Posterior vena cava (tissue), 2 donors: Measurements from ENCODE around the gene OR4Q3. TPM values are rescaled to one million over a fixed set of nuclear protein-coding genes. Genes with fewer than 3 reads are reported as not detected.
"Not testable (repeated sequence)": the region's sequence is repeated elsewhere in the genome, so short reads cannot be mapped to it uniquely, and the experiment has no call there.

Experiments used
- DNase-seq: peaks from one replicate; pipeline ENCODE4 v3.0.0-alpha.2; 2020; ENCODE audit warnings: low spot score
- intact Hi-C, 2 donors: fragments of 100-400 bp; cut with DNase I; formaldehyde crosslinking; loops; one replicate each; pipeline versions ENCODE4 v1.14.1 to v1.14.2; 2022 to 2023
- long read RNA-seq, 2 donors: library from polyadenylated mRNA; unstranded; transcript quantifications; one replicate each; pipeline ENCODE4 v2.0.0, GENCODE V29; 2020 to 2021
- total RNA-seq, 2 donors: library from RNA; stranded (reverse); fragmentation: NEBNext Ultra II Directional; extraction: Animal tissue kit (Norgen Biotek cat#: 25700); gene quantifications; one replicate each; pipeline ENCODE4 v1.2.1, GENCODE V29; 2021
- donor health status: DM: yes; HTN: yes; CAD: no.
- donor health status: DM: yes; HTN: yes; CAD: no.

OR4Q3 gene
- not detected for total RNA-seq
- long read RNA-seq, donor 1, result 0 reads
- long read RNA-seq, donor 2, result 0 reads

GRCh38 chr14:19743256-19743655 is at the start of gene OR4Q3:
OR4Q3 (plus strand) TSS chr14:19743571.
- intact Hi-C loops, result no loop called here
- DNase-seq, result no peak

DNA sequence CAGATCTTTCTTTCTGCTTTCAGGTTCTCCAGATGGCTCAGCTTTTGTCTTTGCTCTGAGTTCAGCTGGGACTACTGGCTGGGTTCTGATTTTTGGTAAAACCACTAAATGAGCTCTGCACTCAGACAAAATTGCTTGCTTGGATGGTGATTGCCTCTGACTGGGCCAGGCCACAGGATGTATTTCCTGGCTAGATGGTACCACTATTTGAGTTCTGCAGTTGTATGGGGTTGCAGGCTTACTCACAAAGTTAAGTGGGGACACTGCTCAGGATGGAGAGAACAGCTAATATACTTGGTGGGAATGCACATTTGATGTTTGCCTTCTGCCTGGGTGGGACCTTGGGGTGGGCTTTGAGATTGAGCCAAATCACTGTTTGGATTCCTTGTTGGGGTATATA is 14.0 kb upstream of the OR4Q3 start:
- DNase-seq, result no peak
- intact Hi-C loops, result no loop called here

DNA sequence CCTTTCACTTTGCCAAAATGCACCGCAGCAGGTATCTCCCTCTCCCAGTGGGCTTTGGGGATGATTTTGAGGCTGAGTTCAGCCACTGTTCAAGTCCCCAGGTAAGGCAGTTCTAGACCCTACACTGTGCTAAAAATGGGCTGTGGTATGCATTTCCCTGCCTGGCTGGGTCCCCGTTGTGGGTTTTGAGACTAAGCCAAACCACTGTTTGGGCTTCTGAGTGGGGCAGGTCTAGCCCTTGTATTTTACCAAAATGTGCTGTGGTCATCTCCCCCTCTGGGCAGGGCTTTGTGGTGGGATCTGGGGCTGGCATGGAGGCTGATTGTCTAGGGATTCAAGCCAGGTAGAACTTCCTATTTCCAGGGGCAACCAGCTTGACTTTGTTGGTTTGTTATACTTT is 13.6 kb upstream of the OR4Q3 start:
- no peak for DNase-seq
- intact Hi-C loops, result no loop called here

DNA sequence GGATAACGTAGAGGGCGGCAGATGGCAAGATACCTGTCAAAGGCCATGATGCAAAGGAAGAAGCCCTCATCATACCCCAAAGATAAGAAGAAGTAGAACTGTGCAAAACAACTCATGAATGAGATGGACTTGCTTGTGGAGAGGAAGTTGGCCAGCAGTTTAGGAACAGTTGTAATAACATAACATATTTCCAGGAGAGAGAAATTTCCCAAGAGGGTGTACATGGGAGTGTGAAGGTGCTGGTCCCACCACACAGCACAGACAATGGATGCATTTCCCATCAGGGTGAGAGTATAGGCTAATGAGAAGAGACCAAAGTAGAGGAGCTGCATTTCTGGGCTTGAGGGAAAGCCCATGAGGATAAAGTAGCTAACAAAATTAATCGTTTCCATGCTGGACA is 9.5 kb upstream of the OR4Q3 start:
- intact Hi-C loops, DNase-seq: not testable (repeated sequence)

GRCh38 chr14:19752316-19752715 is 8.9 kb downstream of the OR4Q3 start:
- intact Hi-C loops, DNase-seq: not testable (repeated sequence)

- DNase-seq, result no peak
- intact Hi-C loops, result no loop called here
Measured at GRCh38 chr14:19754172-19754571, 10.8 kb downstream of the OR4Q3 start.

DNA sequence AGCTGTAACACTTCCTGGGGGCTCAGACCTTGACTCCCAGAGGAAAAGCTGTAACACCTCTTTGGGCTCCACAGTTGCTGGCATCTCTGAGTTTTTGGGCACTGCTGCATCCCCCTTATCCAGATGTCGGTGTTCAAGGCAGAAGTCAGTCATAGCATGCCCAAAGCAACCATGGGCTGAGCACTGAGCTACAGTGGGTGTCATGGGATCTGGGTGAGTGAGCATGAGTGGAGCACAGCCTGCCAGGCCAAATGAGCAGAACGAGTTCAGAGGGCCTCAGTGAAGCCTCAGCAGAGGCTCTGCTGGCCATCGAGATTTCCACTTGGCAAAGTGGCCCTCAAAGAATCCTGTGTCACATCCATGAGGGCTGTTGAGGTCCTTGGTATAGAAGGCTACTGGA is 28.1 kb downstream of the OR4Q3 start:
- intact Hi-C loops, DNase-seq: not testable (repeated sequence)

DNA sequence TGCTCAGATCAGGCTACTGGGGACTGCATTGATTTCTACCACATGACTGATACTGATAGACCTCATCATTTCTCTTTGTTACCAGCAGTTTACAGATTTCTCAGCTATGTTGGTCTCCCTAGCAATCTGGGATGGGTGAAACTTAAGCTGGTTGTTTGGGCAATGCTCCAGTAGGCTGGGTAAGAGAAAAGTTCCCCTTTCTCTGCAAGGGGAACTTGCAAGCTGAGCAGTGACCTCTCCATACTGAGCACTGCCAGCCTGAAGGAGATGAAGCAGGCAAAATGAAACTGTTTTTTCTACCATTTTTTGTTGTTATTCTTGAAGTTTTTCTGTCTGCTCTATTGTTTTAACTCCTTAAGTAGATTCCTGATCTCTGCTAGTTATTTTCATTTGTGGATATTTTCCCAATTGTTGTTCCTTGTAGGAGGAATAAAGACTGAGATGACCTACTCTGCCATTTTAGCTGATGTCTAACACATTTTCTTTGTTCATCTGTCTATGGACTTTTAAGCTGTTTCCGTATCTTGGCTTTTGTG is 28.6 kb downstream of the OR4Q3 start:
- DNase-seq, result no peak
- intact Hi-C loops, result no loop called here

DNA sequence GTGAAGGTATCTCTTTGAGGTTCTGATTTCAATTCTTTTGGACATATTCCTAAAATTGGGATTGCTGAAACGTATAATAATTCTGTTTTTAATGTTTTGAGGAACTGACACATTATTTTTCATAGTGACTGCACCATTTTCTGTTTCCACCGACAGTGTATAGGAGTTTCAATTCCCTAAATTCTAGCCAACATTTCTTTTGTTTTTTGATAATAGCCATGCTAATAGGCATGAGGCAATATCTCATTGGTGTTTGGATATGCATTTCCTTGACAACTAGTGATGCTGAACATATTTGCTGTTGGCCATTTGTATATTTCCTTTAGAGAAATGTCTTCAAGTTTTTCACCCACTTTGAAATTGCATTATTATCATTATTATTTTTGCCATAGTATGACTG is 29.1 kb downstream of the OR4Q3 start:
- DNase-seq, intact Hi-C loops: not testable (repeated sequence)

- intact Hi-C loops, DNase-seq: not testable (repeated sequence)
Measured at GRCh38 chr14:19773204-19773603, 29.8 kb downstream of the OR4Q3 start, which contains the start of gene OR4M1. OR4M1 (plus strand) TSS chr14:19773504; CDS start chr14:19780323, 6,819 bp downstream.

GRCh38 chr14:19775587-19775986 is 32.2 kb downstream of the OR4Q3 start:
- intact Hi-C loops, result no loop called here
- no peak for DNase-seq

DNA sequence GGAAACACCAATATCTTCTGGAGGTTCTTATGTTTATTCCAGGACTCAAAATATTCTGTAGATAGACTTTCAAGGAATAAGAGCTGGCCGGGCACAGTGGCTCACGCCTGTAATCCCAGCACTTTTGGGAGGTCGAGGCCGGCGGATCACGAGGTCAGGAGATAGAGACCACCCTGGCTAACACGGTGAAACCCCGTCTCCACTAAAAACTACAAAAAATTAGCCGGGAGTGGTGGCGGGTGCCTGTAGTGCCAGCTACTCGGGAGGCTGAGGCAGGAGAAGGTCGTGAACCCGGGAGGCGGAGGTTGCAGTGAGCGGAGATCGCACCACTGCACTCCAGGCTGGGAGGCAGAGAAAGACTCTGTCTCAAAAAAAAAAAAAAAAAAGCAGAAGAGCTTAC is 42.5 kb downstream of the OR4Q3 start:
- DNase-seq, intact Hi-C loops: not testable (repeated sequence)

GRCh38 chr14:19787318-19787717 is 43.9 kb downstream of the OR4Q3 start:
- intact Hi-C loops, DNase-seq: not testable (repeated sequence)

DNA sequence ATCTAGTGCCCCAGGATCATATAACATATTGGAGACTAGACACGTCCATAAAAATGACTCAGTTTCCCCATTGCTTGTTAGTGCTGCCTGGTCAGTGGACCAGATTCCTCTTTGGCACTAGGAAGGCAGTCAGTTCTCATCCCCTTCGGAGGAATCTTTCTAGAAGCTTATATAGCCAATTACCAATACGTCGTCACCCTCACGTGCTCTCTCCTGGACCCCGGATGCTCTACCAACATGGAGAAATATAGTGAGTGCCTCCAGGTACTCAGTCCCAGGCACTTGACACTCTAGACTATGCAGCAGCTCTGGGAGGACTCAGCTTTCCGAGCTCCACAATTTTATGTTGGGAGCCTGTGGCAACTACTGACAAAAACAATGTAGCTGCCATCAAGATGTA is 44.8 kb downstream of the OR4Q3 start:
- DNase-seq, intact Hi-C loops: not testable (repeated sequence)

- DNase-seq, intact Hi-C loops: not testable (repeated sequence)
Measured at GRCh38 chr14:19796520-19797108, 53.2 kb downstream of the OR4Q3 start.

Other genes starting within 250 kb of the OR4Q3 start
- gene OR11H2, start 29.7 kb upstream of the OR4Q3 start, total RNA-seq, result not detected
- gene OR4M1, start 29.9 kb downstream of the OR4Q3 start, total RNA-seq, result not detected
- not detected for gene OR4N2, start 60.2 kb downstream of the OR4Q3 start, total RNA-seq
- gene OR4K2, start 131.6 kb downstream of the OR4Q3 start, total RNA-seq, result not detected
- not detected for gene OR4K5, start 177.0 kb downstream of the OR4Q3 start, total RNA-seq
- not detected for gene OR4K1, start 187.3 kb downstream of the OR4Q3 start, total RNA-seq
- gene OR4K15, start 232.0 kb downstream of the OR4Q3 start, total RNA-seq, result not detected